Tongue (tissue), 2 donors: ENCODE measurements around the gene MAPK8IP1. TPM values are rescaled to one million over a fixed set of nuclear protein-coding genes. Genes with fewer than 3 reads are reported as not detected.
"Not testable (repeated sequence)": the region's sequence is repeated elsewhere in the genome, so short reads cannot be mapped to it uniquely, and the experiment has no call there.

Source experiments
- DNase-seq: peaks from one replicate; pipeline ENCODE4 v3.0.0-alpha.2; 2015
- total RNA-seq: library from RNA; depleted of rRNA; stranded (reverse); fragments of >200 nt; gene quantifications from one replicate; pipeline ENCODE4 v1.2.3, GENCODE V29; 2014

MAPK8IP1 gene
- total RNA-seq, 1 donor from 2014 or later: 12.7 TPM

DNA sequence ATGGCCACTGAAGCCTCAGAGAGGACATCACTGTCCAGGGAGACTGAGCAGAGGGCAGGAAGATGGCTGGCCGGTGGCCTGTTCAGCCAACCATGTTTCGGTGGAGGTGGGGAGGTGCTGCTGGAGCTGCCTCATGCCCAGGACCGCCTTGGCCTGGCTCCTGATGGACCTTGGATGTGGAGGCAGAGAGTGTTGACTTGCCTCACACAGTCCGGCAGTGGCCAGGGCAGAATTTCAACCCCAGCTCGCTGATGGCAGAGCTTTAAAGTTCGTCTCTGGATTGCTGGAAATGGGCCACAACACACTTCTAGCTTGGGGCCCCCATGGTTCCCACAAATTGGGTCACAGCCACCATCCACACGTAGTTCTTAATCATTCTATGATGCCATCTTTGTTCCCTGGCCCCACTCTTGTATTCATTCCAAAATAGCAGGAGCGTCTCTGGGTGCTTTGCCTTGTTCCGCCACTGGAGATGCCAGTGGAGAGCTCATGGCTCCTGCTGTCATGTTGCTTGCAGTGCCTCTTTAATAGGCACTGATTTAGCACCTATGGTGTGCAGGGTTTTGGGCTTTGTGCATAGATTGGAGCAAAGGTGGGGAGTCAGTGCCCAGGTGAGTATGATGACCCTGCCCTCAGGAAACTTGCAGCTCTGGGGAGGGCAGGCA lies 5.6 kb downstream of the MAPK8IP1 start:
- no peak for DNase-seq

DNA sequence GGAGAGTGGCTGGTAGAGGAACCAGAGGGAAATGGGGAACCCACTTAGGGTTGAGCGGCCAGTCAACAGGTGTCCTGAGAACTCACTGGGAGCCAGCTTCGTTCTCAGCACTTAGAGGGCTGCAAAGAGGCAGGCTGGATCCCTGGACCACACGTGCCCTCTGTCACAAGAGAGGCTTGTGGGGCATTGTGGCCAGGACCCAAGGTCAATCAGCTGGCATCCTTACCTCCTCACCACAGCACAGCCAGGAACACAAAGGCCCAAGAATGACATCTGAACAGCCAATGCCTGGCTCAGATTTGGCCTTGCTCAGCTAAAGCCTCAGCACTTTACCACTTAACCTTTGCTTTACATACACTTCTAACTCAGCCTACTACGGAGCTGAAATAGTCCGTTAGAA lies 7.4 kb downstream of the MAPK8IP1 start:
- DNase-seq: no peak

DNA sequence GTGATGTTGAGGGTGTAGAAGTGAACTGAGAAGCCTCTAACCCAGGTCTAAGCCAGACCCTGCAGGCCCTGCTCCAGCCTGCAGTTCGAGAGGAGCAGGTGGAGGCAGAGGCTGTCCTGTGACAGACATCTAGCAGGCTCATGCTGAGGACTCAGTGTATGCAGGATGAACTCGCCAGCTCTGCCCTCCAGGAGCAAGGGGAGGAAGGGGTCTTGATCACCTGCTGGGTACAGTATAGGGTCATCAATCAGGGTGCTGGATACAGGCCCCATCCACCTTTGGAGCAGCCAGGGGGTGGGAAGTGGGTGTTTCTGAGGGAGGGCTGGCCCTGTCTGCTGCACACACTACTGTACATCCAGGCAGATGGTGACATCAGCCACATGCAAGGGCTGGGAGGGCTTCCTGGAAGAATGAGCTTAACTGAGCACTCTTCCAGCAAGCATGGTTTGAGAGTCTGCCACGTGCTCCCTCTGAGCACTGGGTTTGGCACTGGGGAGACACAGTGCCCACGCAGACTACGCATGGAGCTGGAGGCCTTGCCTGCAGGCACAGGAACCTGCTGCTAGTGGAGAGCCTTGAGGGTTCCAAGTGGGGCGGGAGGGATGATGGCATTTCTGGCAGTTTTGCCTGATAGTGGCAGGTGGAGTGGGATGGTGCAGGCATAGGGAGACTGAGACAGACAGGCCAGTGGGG lies 9.2 kb downstream of the MAPK8IP1 start:
- DNase-seq: no peak

DNA sequence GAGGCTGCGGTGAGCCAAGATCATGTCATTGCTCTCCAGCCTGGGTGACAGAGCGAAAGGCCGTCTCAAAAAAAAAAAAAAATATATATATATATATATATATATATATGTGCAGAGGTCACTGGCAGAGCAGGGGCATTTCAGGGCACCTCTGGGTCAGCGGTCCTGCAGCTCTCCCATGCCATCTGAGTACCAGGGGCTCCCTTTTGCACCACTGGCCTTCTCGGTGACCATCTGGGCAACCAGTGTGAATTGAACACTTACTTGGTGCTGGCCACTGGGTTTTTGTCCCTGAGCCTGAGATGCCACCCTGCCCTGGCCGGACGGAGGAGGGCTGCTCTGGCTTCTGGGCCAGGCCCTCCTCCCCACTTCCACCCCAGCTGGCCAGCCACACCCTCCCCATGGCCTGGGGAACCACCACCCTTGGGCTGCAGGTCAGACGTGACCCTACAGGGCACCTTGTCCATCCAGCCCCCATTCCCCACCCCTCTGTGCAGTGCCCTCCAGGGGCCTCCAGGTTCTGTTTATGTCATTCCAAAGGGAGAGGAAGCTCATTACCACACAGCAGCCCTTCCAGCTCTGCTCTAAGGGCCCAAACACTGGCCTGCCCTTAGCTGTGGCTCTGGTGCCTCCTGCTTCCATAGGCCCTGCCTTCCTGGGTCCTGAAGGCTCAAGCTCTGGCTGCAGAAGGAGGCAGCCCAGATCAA lies 10.3 kb downstream of the MAPK8IP1 start:
- DNase-seq: no peak

DNA sequence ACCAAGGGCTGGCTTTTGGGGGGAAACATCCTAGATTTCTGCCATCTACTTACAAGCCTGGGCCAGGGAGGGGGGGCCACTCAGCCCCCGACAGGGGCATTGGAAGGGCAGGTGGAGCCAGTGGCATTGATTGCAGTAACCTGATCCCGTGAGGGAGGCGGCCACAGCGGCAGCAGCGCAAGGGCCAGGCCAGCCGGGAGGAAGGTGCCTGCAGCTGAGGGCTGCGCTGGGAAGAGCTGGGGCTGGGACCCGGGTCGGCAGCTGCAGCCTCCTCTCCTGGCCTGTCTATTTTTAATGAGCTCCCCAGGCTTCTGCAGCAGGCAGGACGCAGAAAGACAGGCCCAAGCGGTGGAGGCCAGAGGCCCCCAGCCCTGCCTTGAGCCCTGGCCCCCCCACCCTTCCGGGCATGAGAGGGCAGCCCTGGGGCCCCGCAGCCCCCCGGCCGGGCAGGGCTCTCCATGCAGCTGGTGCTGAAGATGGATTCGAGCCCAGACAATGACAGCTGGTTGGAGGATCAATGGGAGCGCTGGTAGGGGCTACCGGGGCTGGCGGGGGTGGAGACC lies 11.1 kb downstream of the MAPK8IP1 start:
- DNase-seq: peak; percentile 92

DNA sequence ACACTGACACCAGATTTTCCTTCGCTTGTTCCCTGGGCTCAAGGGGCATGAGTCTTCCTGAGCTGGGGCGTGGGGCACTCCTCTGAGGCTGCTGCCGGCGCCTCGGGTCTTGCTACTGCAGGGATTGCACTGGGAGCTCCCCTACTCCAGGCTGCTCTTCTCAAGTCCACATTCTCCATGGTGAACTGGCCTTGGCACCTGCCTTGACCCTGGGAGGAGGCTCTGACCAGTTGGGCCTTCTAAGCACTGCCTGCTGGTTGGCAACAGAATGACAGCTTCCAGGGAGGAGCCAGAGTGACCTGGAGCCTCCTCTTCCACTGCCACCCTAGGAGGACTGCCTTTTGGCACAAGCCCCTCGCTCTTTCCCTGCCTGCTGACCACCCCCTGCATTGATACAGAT lies 12.1 kb downstream of the MAPK8IP1 start:
- DNase-seq: no peak

DNA sequence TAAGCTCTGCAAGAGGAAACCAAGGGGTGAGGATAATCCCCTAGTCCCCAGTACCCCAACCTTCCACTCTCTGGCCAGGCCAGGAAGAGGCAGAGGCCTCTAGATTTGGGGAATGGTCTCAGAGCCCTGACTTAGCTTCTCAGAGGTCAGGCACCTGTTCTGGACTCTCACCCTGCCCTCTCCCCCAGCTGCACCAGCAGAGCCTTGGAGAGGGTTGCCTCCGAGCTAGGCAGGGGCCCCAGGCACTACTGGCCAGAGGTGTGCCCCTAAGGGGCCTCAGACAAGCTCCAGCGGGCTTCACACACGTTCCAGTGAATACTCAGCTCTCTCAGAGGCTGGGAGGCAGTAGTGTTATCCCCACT lies 13.6 kb downstream of the MAPK8IP1 start:
- no peak for DNase-seq

DNA sequence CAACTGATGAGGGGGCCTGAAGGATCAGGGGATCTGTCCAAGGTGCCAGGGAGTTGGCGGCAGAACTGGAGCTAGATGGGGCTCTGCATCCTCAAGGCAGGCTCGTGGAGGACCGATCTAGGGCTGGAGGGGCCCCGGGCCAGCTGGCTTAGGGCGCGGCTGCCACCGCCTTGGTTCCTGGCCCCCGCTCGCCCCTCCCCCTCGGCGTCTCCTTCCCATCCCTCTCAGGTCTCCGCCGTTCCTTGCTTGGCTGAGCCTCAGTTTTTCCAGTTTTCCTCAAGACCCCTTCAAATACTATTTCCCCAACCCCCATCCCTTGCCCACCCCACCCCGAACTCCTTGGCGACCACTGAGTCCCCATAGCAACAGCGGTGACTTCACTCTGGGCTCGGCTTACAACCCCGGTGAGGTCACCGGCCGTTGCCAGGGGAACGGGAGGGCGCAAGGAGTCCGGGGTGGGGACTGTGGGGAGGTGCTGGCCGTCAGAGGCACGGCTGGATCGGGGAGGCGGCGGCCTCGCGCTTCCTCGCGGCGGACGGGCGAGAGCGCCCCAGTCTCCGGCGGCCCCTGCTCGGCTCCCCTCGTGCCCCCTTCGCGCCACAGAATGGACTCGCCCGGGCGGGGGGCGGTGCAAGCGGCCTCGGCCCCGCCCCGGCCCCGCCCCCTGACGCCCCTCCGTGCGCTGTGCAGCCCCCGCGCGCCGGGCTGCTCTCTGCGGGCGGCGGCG lies 14.2 kb downstream of the MAPK8IP1 start:
- peak; percentile 95 for DNase-seq

DNA sequence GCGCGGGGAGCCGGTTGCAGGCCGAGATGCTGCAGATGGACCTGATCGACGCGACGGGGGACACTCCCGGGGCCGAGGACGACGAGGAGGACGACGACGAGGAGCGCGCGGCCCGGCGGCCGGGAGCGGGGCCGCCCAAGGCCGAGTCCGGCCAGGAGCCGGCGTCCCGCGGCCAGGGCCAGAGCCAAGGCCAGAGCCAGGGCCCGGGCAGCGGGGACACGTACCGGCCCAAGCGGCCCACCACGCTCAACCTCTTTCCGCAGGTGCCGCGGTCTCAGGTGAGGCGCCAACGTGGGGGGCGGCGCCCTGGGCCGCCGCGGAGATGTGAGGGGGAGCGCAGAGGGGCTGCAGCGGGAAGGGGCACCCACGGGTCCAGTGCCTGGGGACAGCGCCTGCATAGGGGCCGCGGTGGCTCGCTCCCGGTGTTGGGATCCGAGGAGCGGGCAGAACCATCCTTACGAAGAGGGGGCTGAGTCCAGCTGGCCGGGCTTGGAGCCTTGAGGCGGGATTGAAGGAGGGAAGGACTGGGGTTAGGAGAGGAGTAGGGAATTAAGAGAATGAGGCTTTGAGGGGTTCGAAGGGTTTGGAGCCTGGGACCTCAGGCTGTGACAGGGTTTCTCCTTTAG lies 14.8 kb downstream of the MAPK8IP1 start:
- not testable (repeated sequence) for DNase-seq

DNA sequence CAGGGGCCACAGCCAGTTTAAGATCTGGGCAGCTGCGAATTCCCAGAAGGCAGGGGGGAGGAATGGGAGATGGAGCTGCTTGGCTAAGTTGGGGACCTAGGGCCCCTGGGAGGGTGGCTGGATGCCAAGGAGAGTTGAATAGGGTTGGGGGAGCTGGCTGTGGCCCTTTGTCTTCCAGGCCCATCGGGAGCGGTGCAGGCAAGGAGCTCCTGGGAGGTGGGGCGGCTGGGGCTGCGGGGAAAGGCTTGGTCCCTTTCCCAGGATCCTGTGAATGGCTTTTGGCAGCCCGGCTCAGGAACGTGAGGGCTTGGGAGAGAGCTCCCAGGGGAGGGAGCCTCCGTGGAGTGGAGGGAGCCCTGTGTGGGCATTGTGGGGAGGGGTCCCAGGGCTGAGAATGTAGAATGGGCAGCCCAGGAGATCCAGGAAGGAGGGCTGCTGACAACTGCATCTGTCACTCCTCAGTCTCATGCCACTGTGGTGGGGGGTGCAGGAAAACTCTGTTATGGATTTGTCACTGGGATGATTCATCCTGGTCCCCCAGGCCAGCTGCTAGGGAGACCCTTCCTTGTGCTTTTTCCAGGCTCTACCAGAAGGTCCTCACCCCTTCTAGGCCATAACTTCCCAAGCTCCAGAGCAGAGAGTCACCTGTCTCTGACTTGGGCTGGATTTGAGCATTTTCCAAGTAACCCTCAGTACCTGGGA lies 15.6 kb downstream of the MAPK8IP1 start:
- no peak for DNase-seq

DNA sequence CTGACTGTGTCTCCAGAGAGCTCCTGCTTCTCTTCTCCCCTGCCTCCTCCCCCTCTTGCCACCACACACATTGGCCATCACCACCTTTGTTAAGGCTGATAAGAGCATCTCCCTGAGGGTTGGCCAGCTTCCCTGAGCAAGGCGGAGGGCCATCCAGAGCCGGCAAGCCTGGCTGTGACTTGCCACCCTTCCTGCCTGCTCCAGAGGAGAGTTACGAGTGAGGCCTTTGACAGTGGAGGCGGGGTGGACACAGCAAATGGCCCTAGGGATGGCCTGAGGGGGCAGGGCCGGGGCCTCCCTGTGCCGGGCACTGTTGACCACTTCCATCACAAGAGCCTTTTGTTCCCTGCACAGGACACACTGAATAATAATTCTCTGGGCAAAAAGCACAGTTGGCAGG lies 16.2 kb downstream of the MAPK8IP1 start:
- no peak for DNase-seq

DNA sequence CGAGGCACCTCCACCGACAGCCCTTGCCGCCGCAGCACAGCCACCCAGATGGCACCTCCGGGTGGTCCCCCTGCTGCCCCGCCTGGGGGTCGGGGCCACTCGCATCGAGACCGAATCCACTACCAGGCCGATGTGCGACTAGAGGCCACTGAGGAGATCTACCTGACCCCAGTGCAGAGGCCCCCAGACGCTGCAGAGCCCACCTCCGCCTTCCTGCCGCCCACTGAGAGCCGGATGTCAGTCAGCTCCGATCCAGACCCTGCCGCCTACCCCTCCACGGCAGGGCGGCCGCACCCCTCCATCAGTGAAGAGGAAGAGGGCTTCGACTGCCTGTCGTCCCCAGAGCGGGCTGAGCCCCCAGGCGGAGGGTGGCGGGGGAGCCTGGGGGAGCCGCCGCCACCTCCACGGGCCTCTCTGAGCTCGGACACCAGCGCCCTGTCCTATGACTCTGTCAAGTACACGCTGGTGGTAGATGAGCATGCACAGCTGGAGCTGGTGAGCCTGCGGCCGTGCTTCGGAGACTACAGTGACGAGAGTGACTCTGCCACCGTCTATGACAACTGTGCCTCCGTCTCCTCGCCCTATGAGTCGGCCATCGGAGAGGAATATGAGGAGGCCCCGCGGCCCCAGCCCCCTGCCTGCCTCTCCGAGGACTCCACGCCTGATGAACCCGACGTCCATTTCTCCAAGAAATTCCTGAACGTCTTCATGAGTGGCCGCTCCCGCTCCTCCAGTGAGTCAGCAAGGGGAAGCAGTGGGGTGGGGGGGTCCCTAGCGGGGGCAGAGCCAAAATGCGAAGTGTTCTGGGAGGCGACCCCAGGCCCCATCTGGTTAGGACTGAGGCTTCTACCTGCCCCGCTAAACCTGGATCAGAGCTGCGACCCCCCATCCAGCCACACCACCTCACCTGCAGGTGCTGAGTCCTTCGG lies 17.3 kb downstream of the MAPK8IP1 start:
- no peak for DNase-seq

DNA sequence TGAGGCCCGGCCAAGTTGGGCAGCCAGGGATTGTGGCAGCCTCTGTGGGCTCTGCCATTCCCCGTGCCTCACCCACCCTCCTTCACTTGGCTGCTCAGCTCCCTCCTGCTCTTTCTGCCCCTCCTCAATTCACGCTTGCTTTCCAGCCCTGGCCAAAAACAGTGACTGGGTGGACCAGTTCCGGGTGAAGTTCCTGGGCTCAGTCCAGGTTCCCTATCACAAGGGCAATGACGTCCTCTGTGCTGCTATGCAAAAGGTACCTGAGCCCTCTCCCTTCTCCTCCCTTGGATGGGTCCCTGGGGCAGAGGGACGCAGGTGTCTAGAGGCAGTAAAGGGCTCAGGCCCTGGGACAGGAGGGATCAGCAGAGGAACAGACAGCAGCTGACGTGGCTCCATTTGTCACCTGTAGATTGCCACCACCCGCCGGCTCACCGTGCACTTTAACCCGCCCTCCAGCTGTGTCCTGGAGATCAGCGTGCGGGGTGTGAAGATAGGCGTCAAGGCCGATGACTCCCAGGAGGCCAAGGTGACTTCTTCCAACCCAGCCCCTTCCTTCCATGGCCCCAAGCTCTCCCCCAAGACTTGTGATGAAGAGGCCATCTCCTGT lies 19.0 kb downstream of the MAPK8IP1 start:
- no peak for DNase-seq

DNA sequence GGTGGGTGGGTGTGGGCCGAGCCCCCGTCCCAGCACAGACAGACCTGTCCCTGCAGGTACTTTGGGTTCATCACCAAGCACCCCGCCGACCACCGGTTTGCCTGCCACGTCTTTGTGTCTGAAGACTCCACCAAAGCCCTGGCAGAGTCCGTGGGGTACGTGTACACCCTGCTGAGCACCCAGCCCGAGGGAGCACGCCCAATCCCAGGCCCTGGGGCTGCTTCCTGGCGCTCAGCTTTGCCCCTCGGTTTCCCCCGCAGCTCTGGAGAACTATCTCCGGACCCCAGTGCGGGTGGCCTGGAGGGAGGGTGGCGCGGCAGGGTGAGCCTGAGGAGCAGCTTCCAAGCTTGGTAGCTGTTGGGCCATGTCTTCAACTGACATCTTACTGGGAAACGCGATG lies 19.6 kb downstream of the MAPK8IP1 start:
- no peak for DNase-seq

DNA sequence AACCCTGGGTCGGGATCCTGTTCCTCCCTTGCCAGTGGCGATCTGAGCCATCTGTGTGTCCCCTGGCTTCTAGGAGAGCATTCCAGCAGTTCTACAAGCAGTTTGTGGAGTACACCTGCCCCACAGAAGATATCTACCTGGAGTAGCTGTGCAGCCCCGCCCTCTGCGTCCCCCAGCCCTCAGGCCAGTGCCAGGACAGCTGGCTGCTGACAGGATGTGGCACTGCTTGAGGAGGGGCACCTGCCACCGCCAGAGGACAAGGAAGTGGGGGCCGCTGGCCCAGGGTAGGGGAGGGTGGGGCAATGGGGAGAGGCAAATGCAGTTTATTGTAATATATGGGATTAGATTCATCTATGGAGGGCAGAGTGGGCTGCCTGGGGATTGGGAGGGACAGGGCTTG lies 20.1 kb downstream of the MAPK8IP1 start:
- DNase-seq: not testable (repeated sequence)

DNA sequence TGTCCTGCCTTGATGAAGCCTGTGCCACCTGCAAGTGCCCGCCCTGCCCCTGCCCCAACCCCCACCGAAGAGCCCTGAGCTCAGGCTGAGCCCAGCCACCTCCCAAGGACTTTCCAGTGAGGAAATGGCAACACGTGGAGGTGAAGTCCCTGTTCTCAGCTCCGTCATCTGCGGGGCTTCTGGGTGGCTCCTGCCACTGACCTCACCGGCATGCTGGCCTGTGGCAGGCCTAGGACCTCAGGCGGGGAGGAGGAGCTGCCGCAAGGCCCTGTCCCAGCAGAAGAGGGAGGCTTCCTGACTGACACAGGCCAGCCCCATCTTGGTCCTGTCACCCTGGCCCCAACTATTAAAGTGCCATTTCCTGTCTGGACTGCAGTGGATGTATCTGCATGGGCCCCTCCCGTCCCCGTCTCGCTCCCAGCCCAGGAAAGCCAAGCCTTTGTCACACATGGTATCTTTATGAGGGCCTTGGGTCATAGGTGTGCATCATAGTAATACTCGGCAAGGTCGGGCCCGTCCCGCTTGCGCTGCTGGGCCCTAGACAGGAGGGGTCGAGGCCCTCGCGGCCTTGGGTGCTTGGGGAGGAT lies 20.7 kb downstream of the MAPK8IP1 start:
- no peak for DNase-seq

DNA sequence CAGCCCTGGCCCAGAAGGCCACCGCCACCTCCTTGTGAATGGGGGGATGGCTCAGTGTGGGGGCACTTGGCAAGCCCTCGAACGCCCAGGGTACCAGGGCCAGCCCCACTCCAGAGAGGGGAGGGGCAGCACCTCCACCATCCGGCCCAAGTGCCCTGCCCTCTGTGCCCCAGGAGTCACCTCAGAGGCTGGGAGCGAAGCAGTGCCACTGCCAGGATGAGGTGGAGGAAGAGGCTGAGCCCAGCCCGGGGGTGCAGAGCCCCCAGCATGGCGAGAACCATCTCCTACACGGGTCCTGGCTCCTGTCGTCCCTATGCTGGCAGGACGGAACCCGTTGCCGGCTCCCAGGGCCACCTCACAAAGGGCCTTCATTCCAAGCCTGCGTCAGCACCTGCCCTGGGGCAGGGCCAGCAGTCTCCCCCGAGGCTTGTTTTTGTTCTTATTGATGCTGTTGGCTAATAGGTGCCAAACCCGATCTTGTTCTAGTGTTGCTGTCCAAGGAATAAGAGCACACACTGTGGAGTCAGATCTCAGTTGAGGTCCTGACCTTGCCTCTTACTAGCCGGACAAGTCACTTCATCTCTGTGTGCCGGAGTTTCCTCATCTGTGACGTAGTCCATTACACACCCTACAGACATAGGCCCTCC lies 21.6 kb downstream of the MAPK8IP1 start, which contains the start of gene FREY1:
TSS of gene FREY1 (minus strand) at position 307 of the 647 bp plus-strand sequence. CDS start at position 281, 26 bp downstream.
- DNase-seq: no peak

DNA sequence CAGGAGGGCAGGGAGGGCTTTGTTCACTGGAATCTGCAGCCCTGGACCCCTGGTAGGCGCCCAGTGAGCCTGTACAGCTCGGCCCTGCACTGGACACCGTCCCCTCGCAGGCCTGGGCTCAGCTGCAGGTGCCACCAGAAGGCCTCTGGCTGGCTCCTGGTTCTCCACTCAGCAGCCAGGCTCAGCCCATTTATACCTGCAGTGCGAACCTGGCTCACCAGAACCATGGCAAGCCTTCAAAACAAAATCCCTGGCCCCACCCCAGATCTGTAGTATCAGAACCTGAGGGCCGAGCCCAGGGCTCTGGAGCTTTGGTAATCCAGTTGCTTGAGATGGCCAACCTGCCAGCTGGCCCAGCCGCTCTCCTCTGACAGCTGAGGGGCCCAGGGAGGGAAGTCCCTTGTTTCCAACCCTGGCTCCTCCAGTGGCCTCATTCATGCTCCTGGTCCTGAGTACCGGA lies 22.5 kb downstream of the MAPK8IP1 start:
- DNase-seq: peak; percentile 76
